ENCODE results near the gene STRIT1.
"Not testable (repeated sequence)": the region's sequence is repeated elsewhere in the genome, so short reads cannot be mapped to it uniquely, and the experiment has no call there.

GRCh38 chr3:155274435-155274834 lies 19.0 kb downstream of the STRIT1 start:
- TF ChIP-seq POLR2A (IDR thresholded peaks at IDR 0.05; ENCODE audit: low read length); GATA1 (IDR thresholded peaks at IDR 0.05; ENCODE audit: low read depth, low read length): not testable (repeated sequence)

Data from erythroblast (primary cell).